DND-41 (cell line): ENCODE data around the gene CEP112.

Source experiments
- ATAC-seq: fragments of 200-7000 bp; cut with Tn5 transposase; 3 replicates; pipeline ENCODE4 v1.9.1; 2021; ENCODE audit warnings: low read depth; ENCODE audit not compliant: insufficient read depth
- DNase-seq: peaks from one replicate; pipeline ENCODE4 v3.0.0-alpha.2; 2020
- H2AFZ ChIP-seq: 2 replicates; pipeline ENCODE4 v1.6.0; 2012; ENCODE audit warnings: low read depth, low read length
- H3K27ac ChIP-seq: 2 replicates; pipeline ENCODE4 v1.5.1; 2012; ENCODE audit warnings: low read length, inconsistent platforms
- H3K27me3 ChIP-seq: fragments of 200-600 bp; sonication (generic); 2 replicates; pipeline ENCODE4 v1.6.0; 2012; ENCODE audit warnings: low read length, mild to moderate bottlenecking, inconsistent platforms; ENCODE audit not compliant: insufficient read depth, poor library complexity
- H3K36me3 ChIP-seq: 2 replicates; pipeline ENCODE4 v1.5.1; 2012; ENCODE audit warnings: low read length, inconsistent platforms; ENCODE audit not compliant: insufficient read depth
- H3K4me1 ChIP-seq: 2 replicates; pipeline ENCODE4 v1.5.1; 2012; ENCODE audit warnings: mild to moderate bottlenecking, low read length; ENCODE audit not compliant: insufficient read depth
- H3K4me2 ChIP-seq: 2 replicates; pipeline ENCODE4 v1.6.0; 2012; ENCODE audit warnings: mild to moderate bottlenecking, moderate library complexity, low read length, inconsistent platforms; ENCODE audit not compliant: insufficient read depth
- H3K4me3 ChIP-seq, 2 experiments: fragments of 200-600 bp in 1 of 2; shearing (Covaris generic) in 1 of 2; 2 replicates each; pipeline ENCODE4 v1.5.1; 2012 to 2016; ENCODE audit warnings: inconsistent platforms in 2 of 2, low read length in 2 of 2, mild to moderate bottlenecking in 2 of 2, low read depth in 1 of 2, moderate library complexity in 1 of 2
- H3K79me2 ChIP-seq: 2 replicates; pipeline ENCODE4 v1.6.0; 2012; ENCODE audit warnings: low read length, inconsistent platforms; ENCODE audit not compliant: insufficient read depth
- H3K9ac ChIP-seq: 2 replicates; pipeline ENCODE4 v1.6.0; 2012; ENCODE audit warnings: low read depth, mild to moderate bottlenecking, inconsistent platforms, low read length, moderate library complexity
- H3K9me3 ChIP-seq: 2 replicates; pipeline ENCODE4 v1.5.1; 2012; ENCODE audit warnings: low read length, moderate library complexity, mild to moderate bottlenecking, inconsistent platforms; ENCODE audit not compliant: insufficient read depth, severe bottlenecking
- H4K20me1 ChIP-seq: 2 replicates; pipeline ENCODE4 v1.6.0; 2012; ENCODE audit warnings: low read length; ENCODE audit not compliant: insufficient read depth
- CTCF ChIP-seq: IDR thresholded peaks from 2 replicates; pipeline ENCODE4 v1.5.1; 2012; ENCODE audit warnings: borderline replicate concordance, low read length, moderate library complexity, mild to moderate bottlenecking; ENCODE audit not compliant: poor library complexity, severe bottlenecking; ENCODE audit errors: extremely low read depth
- EZH2 ChIP-seq: IDR thresholded peaks from 3 replicates; pipeline ENCODE4 v1.6.1; 2012; ENCODE audit warnings: borderline replicate concordance, low read depth, mild to moderate bottlenecking, moderate library complexity, low read length, inconsistent platforms; ENCODE audit not compliant: severe bottlenecking

The CEP112 gene

GRCh38 chr17:65664696-65665095 lies 527.2 kb downstream of the CEP112 start:
- H3K4me3 ChIP-seq: no peak overlapping the region
- no peaks in the 10 kb centered on the region for H4K20me1 ChIP-seq
- H3K9me3 ChIP-seq: no peaks in the 10 kb centered on the region
- no peaks in the 10 kb centered on the region for H3K4me1 ChIP-seq
- H3K36me3 ChIP-seq: no peaks in the 10 kb centered on the region
- H3K4me2 ChIP-seq: no peak overlapping the region
- no peak for ATAC-seq
- H3K79me2 ChIP-seq: no peaks in the 10 kb centered on the region
- TF ChIP-seq EZH2: no peak
- TF ChIP-seq CTCF: no peak
- DNase-seq: no peak
- no peaks in the 10 kb centered on the region for H3K27me3 ChIP-seq
- no peak overlapping the region for H3K27ac ChIP-seq
- no peak overlapping the region for H2AFZ ChIP-seq
- H3K9ac ChIP-seq: no peak overlapping the region

- H3K36me3 ChIP-seq: no peaks in the 10 kb centered on the region
- H3K9ac ChIP-seq: no peak overlapping the region
- H3K79me2 ChIP-seq: no peaks in the 10 kb centered on the region
- H3K27me3 ChIP-seq: no peaks in the 10 kb centered on the region
- DNase-seq (no peak), ATAC-seq (no peak)
- no peak overlapping the region for H3K4me2 ChIP-seq
- H3K27ac ChIP-seq: no peak overlapping the region
- TF ChIP-seq CTCF: no peak
- TF ChIP-seq EZH2: no peak
- no peak overlapping the region for H3K4me3 ChIP-seq
- no peaks in the 10 kb centered on the region for H3K4me1 ChIP-seq
- H2AFZ ChIP-seq: no peak overlapping the region
- H4K20me1 ChIP-seq: no peaks in the 10 kb centered on the region
- no peaks in the 10 kb centered on the region for H3K9me3 ChIP-seq
Observed at GRCh38 chr17:65664266-65664665, 527.7 kb downstream of the CEP112 start.

GRCh38 chr17:65662196-65662595 lies 529.7 kb downstream of the CEP112 start:
- no peak overlapping the region for H3K27ac ChIP-seq
- H3K4me3 ChIP-seq: no peak overlapping the region
- no peak overlapping the region for H2AFZ ChIP-seq
- no peak for DNase-seq
- no peak overlapping the region for H3K9ac ChIP-seq
- no peaks in the 10 kb centered on the region for H3K27me3 ChIP-seq
- H4K20me1 ChIP-seq: no peaks in the 10 kb centered on the region
- no peak for ATAC-seq
- no peak overlapping the region for H3K4me2 ChIP-seq
- TF ChIP-seq CTCF (no peak), EZH2 (no peak)
- H3K9me3 ChIP-seq: no peaks in the 10 kb centered on the region
- H3K36me3 ChIP-seq: no peaks in the 10 kb centered on the region
- H3K4me1 ChIP-seq: no peaks in the 10 kb centered on the region
- H3K79me2 ChIP-seq: no peaks in the 10 kb centered on the region

- H3K36me3 ChIP-seq: no peaks in the 10 kb centered on the region
- DNase-seq (no peak), ATAC-seq (no peak)
- no peaks in the 10 kb centered on the region for H3K9me3 ChIP-seq
- no peaks in the 10 kb centered on the region for H3K27me3 ChIP-seq
- H2AFZ ChIP-seq: no peak overlapping the region
- H4K20me1 ChIP-seq: no peaks in the 10 kb centered on the region
- H3K4me1 ChIP-seq: no peaks in the 10 kb centered on the region
- H3K4me2 ChIP-seq: no peak overlapping the region
- H3K27ac ChIP-seq: no peak overlapping the region
- H3K79me2 ChIP-seq: no peaks in the 10 kb centered on the region
- H3K4me3 ChIP-seq: no peak overlapping the region
- TF ChIP-seq EZH2: no peak
- TF ChIP-seq CTCF: no peak
- no peak overlapping the region for H3K9ac ChIP-seq
Observed at GRCh38 chr17:65660947-65661346, 531.0 kb downstream of the CEP112 start.
